CD8-positive, alpha-beta memory T cell (primary cell): ENCODE results near the gene ATG2A. TPM values are rescaled to one million over a fixed set of nuclear protein-coding genes. Genes with fewer than 3 reads are reported as not detected.

Source experiments
- CTCF ChIA-PET: fragments of 350-600 bp; sonication (Branson Sonifier 250); formaldehyde crosslinking; loops from one replicate; lab custom pipeline; 2021; ENCODE audit warnings: antibody characterized with exemption; lab: Charles Lee
- POLR2A ChIA-PET: fragments of 350-600 bp; sonication (Branson Sonifier 250); formaldehyde crosslinking; loops from one replicate; lab custom pipeline; 2021; ENCODE audit warnings: antibody characterized with exemption; lab: Charles Lee
- DNase-seq, 5 donors: peaks; one replicate each; pipeline versions ENCODE4 v3.0.0 to v3.0.0-alpha.2; 2020 to 2022; ENCODE audit warnings: mixed read lengths in 1 of 5
- H3K27ac ChIP-seq: one replicate; pipeline ENCODE4 v1.7.0; 2013; ENCODE audit warnings: low read depth, mild to moderate bottlenecking, low read length, moderate library complexity
- H3K27me3 ChIP-seq: 2 replicates; pipeline ENCODE4 v1.7.0; 2013; ENCODE audit warnings: low read length, mild to moderate bottlenecking; ENCODE audit not compliant: insufficient read depth, poor library complexity, severe bottlenecking
- H3K36me3 ChIP-seq: 2 replicates; pipeline ENCODE4 v1.7.0; 2013; ENCODE audit warnings: mild to moderate bottlenecking, low read length, moderate library complexity; ENCODE audit not compliant: insufficient read depth
- H3K4me1 ChIP-seq: 2 replicates; pipeline ENCODE4 v1.7.0; 2013; ENCODE audit warnings: mild to moderate bottlenecking, low read length, moderate library complexity; ENCODE audit not compliant: insufficient read depth
- H3K4me3 ChIP-seq: 2 replicates; pipeline ENCODE4 v1.7.0; 2013; ENCODE audit warnings: mild to moderate bottlenecking, low read length
- H3K9me3 ChIP-seq: 2 replicates; pipeline ENCODE4 v1.7.0; 2013; ENCODE audit warnings: mild to moderate bottlenecking, low read length
- H3K27ac Mint-ChIP-seq, 8 donors: one replicate each; pipeline ENCODE4 v1.8.0; 2020 to 2021; ENCODE audit warnings: mixed read lengths in 8 of 8, mild to moderate bottlenecking in 6 of 8, inconsistent platforms in 3 of 8, moderate library complexity in 3 of 8
- H3K27me3 Mint-ChIP-seq, 2 donors: one replicate each; pipeline ENCODE4 v1.8.0; 2020 to 2021; ENCODE audit warnings: mixed read lengths in 2 of 2, mild to moderate bottlenecking in 1 of 2, moderate library complexity in 1 of 2
- H3K36me3 Mint-ChIP-seq, 3 donors: one replicate each; pipeline ENCODE4 v1.8.0; 2020 to 2021; ENCODE audit warnings: mixed read lengths in 3 of 3, inconsistent platforms in 1 of 3, mild to moderate bottlenecking in 1 of 3
- H3K4me1 Mint-ChIP-seq, 3 donors: one replicate each; pipeline ENCODE4 v1.8.0; 2020 to 2021; ENCODE audit warnings: mixed read lengths in 3 of 3, inconsistent platforms in 1 of 3, mild to moderate bottlenecking in 1 of 3
- H3K4me3 Mint-ChIP-seq, 7 donors: one replicate each; pipeline ENCODE4 v1.8.0; 2020 to 2021; ENCODE audit warnings: mixed read lengths in 7 of 7, mild to moderate bottlenecking in 6 of 7, moderate library complexity in 4 of 7, inconsistent platforms in 2 of 7
- H3K9me3 Mint-ChIP-seq, 5 donors: one replicate each; pipeline ENCODE4 v1.8.0; 2020 to 2022; ENCODE audit warnings: mixed read lengths in 5 of 5, mild to moderate bottlenecking in 3 of 5, moderate library complexity in 2 of 5, inconsistent platforms in 1 of 5
- polyA plus RNA-seq: library from polyadenylated mRNA; unstranded; fragments of 300-500 nt; fragmentation: Illumina TruSeq; gene quantifications from one replicate; pipeline ENCODE4 v1.2.3, GENCODE V29; 2021
- total RNA-seq, 2 experiments: library from RNA; stranded (reverse); gene quantifications; one replicate each; pipeline ENCODE4 v1.2.3, GENCODE V29; 2021

ATG2A gene
- total and polyA plus RNA-seq, 3 experiments from 2014 or later = 7.6 to 27.0 (median 25.7) TPM

GRCh38 chr11:64888406-64888728, 28.6 kb downstream of the ATG2A start:
- Mint-ChIP-seq H3K27ac (peak overlapping the region in 3 of 8 donors; percentile 26 to 94 (median 68)), H3K4me1 (peaks cover 22 to 36% (median 24%) of the 10 kb centered on the region in 3 donors), H3K4me3 (peak overlapping the region in 6 of 7 donors; percentile 73 to 87 (median 79)), H3K9me3 (no peaks in the 10 kb centered on the region), H3K36me3 (no peaks in the 10 kb centered on the region), H3K27me3 (no peaks in the 10 kb centered on the region)
- peak overlapping the region; percentile 75 for H3K27ac ChIP-seq
- ChIA-PET CTCF (interaction anchor here (0.6 to 29.6 kb wide), 7 partner anchors 8 to 34 kb away, joined by 3 to 1256 read pairs (median 4); partner anchors contain the start of genes ATG2A, CDC42BPG and EHD1), POLR2A (interaction anchor here (0.5 to 1.9 kb wide), 10 partner anchors 10 to 109 kb away, joined by 3 to 12 read pairs (median 6); partner anchors contain the start of gene EHD1)
- peaks cover 29% of the 10 kb centered on the region for H3K4me1 ChIP-seq
- H3K4me3 ChIP-seq = peak overlapping the region; percentile 60
- DNase-seq = no peak
- H3K36me3 ChIP-seq = no peaks in the 10 kb centered on the region
- no peaks in the 10 kb centered on the region for H3K27me3 ChIP-seq
- H3K9me3 ChIP-seq = no peaks in the 10 kb centered on the region

DNA sequence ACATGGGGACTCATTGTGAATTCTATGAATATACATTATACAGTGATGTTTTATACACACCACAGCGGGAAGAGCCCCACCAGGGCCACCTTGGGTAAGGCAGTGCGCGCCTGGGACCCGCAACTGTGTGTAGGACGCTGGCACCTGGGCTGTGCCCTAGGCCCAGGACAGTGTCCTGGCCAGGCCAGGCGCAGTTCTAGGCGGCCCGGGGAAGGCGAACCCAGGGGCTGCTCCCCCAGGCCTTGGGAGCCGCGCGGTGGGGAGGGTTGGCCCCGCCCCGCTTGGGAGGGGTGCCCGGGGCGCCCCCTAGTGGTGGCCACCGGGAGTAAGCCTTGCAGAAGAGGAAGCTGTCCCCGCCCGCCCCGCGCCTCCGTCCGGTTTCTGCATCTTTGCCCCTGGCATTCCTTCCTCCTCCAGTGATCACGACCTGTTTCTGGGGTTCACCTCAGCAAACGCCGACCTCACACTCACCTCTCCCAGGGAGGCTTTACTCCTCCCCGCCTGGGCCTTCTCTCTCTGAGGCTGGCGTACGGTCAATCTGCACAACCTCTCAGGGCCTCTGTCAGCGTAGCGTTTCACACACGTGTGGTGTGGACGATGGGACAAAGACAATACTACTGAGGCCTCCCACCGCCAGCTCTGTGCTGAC, 29.1 kb downstream of the ATG2A start:
- peak; percentile 78 to 89 (median 84) for DNase-seq
- Mint-ChIP-seq H3K4me1 (peaks cover 24 to 41% (median 24%) of the 10 kb centered on the region in 3 donors), H3K4me3 (peak overlapping the region; percentile 35 to 87 (median 78)), H3K9me3 (no peaks in the 10 kb centered on the region), H3K27ac (peak overlapping the region in 7 of 8 donors; percentile 26 to 95 (median 85)), H3K27me3 (no peaks in the 10 kb centered on the region), H3K36me3 (no peaks in the 10 kb centered on the region)
- H3K27ac ChIP-seq = peak overlapping the region; percentile 75
- peaks cover 29% of the 10 kb centered on the region for H3K4me1 ChIP-seq
- H3K4me3 ChIP-seq = peak overlapping the region; percentile 60
- POLR2A ChIA-PET = interaction anchor here (0.5 to 1.9 kb wide), 10 partner anchors 9 to 109 kb away, joined by 3 to 12 read pairs (median 6); partner anchors contain the start of gene EHD1
- CTCF ChIA-PET = interaction anchor here (0.6 to 29.6 kb wide), 7 partner anchors 8 to 33 kb away, joined by 3 to 1256 read pairs (median 4); partner anchors contain the start of genes ATG2A, CDC42BPG and EHD1
- no peaks in the 10 kb centered on the region for H3K36me3 ChIP-seq
- H3K27me3 ChIP-seq = no peaks in the 10 kb centered on the region
- H3K9me3 ChIP-seq = no peaks in the 10 kb centered on the region

DNA sequence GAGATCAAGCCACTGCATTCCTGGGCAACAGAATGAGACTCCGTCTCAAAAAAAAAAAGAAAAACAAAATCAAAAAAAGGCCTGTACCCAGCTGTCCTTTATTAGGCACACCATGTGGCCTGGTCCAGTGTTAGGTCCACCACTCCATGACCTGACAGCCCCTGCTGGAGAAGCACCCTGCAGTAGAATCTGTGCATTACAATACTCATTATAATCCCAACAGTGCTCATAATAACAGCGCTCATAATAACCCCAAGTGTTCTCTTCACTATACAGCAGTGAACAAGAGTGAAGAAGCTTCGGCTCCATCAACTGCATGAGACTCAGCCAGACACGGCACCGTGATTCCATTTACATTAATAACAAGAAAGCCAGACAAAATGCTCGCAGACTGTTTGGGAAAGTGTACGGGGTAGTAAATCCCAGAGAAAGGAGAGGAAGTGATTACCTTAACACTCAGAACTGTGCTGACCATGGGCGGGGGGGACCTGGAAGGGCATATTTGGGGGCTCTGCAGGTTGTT, 29.7 kb downstream of the ATG2A start:
- ChIA-PET POLR2A (interaction anchor here (0.5 to 1.9 kb wide), 7 partner anchors 9 to 232 kb away, joined by 3 to 12 read pairs (median 6); partner anchors contain the start of gene EHD1), CTCF (interaction anchor here (1.0 to 29.6 kb wide), 5 partner anchors 9 to 33 kb away, joined by 3 to 1256 read pairs (median 19); partner anchors contain the start of genes ATG2A, CDC42BPG and EHD1)
- Histone ChIP-seq H3K36me3 (no peaks in the 10 kb centered on the region), H3K27ac (peak overlapping the region; percentile 75), H3K27me3 (no peaks in the 10 kb centered on the region), H3K9me3 (no peaks in the 10 kb centered on the region), H3K4me1 (peaks cover 29% of the 10 kb centered on the region), H3K4me3 (no peak overlapping the region)
- peaks cover 24 to 42% (median 24%) of the 10 kb centered on the region in 3 donors for H3K4me1 Mint-ChIP-seq
- H3K9me3 Mint-ChIP-seq = no peaks in the 10 kb centered on the region
- H3K4me3 Mint-ChIP-seq = peak overlapping the region in 2 of 7 donors; percentile 51 to 68
- DNase-seq = no peak
- peak overlapping the region in 6 of 8 donors; percentile 10 to 91 (median 84) for H3K27ac Mint-ChIP-seq
- H3K27me3 Mint-ChIP-seq = no peaks in the 10 kb centered on the region
- no peaks in the 10 kb centered on the region for H3K36me3 Mint-ChIP-seq

DNA sequence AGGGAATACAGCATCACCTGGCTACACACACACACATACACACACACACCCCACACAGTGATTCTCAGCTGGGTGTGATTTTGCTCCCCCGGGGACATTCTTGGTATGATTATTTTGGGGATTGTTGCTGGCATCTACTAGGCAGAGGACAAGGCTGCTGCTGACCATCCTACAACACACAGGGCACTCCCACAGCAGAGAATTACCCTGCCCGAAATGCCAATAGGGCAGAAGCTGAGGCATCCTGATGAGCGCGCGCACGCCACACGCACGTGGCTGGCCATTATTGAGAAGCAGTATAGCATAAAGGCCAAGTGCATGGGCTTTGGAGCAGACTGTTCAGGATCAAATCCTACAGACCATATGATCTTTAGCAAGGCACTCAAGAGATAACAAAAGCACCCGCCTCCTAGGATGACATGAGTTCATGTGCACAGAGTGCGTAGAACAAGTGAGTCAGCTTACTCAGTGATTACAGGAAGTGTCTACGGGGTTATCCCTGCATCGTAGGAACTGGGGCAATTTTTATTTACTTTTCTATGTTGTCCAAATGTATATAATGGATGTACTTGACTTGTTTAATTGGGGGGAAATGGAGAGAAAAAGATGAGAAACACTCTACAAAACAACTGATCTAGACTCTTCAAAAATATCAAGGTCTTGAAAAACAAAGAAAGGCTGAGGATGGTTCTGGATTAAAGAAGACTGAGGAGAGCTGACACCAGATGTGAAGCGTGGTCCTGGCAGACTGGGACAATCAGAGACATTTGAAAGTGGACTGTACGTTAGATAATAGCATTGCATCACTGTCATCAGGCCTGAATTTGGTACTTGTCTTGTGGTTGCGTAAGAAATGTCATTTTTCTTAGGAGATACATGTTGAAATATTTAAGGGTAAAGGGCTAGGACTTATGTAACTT, 31.4 kb downstream of the ATG2A start:
- no peaks in the 10 kb centered on the region for H3K36me3 ChIP-seq
- peaks cover 39% of the 10 kb centered on the region for H3K4me1 ChIP-seq
- peak overlapping the region in 1 of 7 donors; percentile 3 for H3K4me3 Mint-ChIP-seq
- no peak overlapping the region for H3K4me3 ChIP-seq
- no peaks in the 10 kb centered on the region for H3K36me3 Mint-ChIP-seq
- no peak for DNase-seq
- POLR2A ChIA-PET = interaction anchor here (0.7 to 14.7 kb wide), 2 partner anchors 14 to 27 kb away, joined by 8 to 569 read pairs; no protein-coding TSS in a partner anchor
- no peaks in the 10 kb centered on the region for H3K9me3 Mint-ChIP-seq
- CTCF ChIA-PET = interaction anchor here (1.4 to 29.6 kb wide), 6 partner anchors 8 to 129 kb away, joined by 4 to 1256 read pairs (median 10); partner anchors contain the start of genes ARL2, CDC42BPG and EHD1
- no peaks in the 10 kb centered on the region for H3K9me3 ChIP-seq
- peak overlapping the region; percentile 28 to 89 (median 74) for H3K27ac Mint-ChIP-seq
- peak overlapping the region; percentile 55 for H3K27ac ChIP-seq
- no peaks in the 10 kb centered on the region for H3K27me3 Mint-ChIP-seq
- no peaks in the 10 kb centered on the region for H3K27me3 ChIP-seq
- H3K4me1 Mint-ChIP-seq = peaks cover 34 to 52% (median 35%) of the 10 kb centered on the region in 3 donors

DNA sequence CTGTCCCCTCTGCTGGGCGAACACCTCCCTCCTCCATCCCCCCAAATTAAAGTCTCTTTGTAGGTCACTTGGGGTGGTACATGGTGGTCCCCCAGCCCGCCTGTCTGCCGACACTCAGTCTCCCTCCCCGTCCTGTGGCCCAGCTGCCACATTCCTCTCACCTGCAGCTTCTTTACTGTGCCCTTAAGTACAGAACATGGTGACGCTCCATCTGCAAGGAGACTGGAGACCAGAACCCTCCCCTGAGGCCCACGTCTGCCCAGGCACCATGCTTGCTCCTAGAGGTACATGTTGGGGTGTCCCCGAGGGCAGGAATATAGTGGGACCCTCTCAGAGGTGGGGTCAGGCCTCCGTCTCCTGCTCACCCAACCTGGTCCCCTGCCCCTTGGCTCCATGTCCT, 33.0 kb downstream of the ATG2A start:
- H3K27ac Mint-ChIP-seq = peak overlapping the region in 3 of 8 donors; percentile 17 to 89 (median 77)
- ChIA-PET CTCF (interaction anchor here (1.4 to 29.6 kb wide), 6 partner anchors 9 to 130 kb away, joined by 4 to 1256 read pairs (median 10); partner anchors contain the start of genes ARL2 and CDC42BPG), POLR2A (interaction anchor here (14.7 kb wide), 1 partner anchor 26 kb away, joined by 569 read pairs; no protein-coding TSS in a partner anchor)
- H3K36me3 Mint-ChIP-seq = peaks cover 0 to 1% (median 0%) of the 10 kb centered on the region in 3 donors
- H3K4me3 ChIP-seq = no peak overlapping the region
- no peaks in the 10 kb centered on the region for H3K27me3 ChIP-seq
- peaks cover 55% of the 10 kb centered on the region for H3K4me1 ChIP-seq
- H3K4me1 Mint-ChIP-seq = peaks cover 50 to 68% (median 51%) of the 10 kb centered on the region in 3 donors
- peaks cover 0 to 1% of the 10 kb centered on the region in 2 donors for H3K27me3 Mint-ChIP-seq
- DNase-seq = no peak
- H3K9me3 ChIP-seq = no peaks in the 10 kb centered on the region
- no peak overlapping the region for H3K4me3 Mint-ChIP-seq
- no peaks in the 10 kb centered on the region for H3K36me3 ChIP-seq
- no peaks in the 10 kb centered on the region for H3K9me3 Mint-ChIP-seq
- no peak overlapping the region for H3K27ac ChIP-seq

DNA sequence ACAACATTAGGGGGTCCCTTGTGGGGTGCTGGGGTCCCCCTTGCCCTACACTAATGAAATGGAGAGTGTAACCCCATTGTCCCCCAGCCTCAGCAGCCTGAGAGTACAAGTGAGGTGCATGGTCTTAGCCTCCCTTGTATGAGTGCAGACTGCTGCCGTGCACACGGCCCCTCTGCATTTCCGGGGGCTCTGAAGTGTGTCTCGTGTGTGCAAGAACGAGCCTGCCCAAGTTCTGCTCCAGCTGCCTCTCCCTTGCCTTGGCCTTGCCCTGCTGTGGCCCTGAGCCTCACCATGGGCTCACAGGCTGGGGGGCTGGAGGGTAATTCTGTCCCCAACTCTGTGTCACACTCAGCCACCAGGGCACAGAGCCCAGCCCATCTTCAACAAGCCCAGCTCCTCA, 33.4 kb downstream of the ATG2A start:
- CTCF ChIA-PET = interaction anchor here (0.5 to 29.6 kb wide), 5 partner anchors 8 to 108 kb away, joined by 3 to 1256 read pairs (median 5); partner anchors contain the start of gene CDC42BPG
- peaks cover 0 to 1% of the 10 kb centered on the region in 2 donors for H3K27me3 Mint-ChIP-seq
- no peaks in the 10 kb centered on the region for H3K9me3 Mint-ChIP-seq
- H3K27ac Mint-ChIP-seq = peak overlapping the region in 5 of 8 donors; percentile 17 to 94 (median 77)
- Histone ChIP-seq H3K36me3 (no peaks in the 10 kb centered on the region), H3K27ac (no peak overlapping the region), H3K9me3 (no peaks in the 10 kb centered on the region), H3K4me1 (peaks cover 54% of the 10 kb centered on the region), H3K4me3 (no peak overlapping the region), H3K27me3 (no peaks in the 10 kb centered on the region)
- POLR2A ChIA-PET = interaction anchor here (0.7 to 14.7 kb wide), 2 partner anchors 9 to 25 kb away, joined by 3 to 569 read pairs; no protein-coding TSS in a partner anchor
- no peak overlapping the region for H3K4me3 Mint-ChIP-seq
- no peak for DNase-seq
- peaks cover 0 to 1% (median 0%) of the 10 kb centered on the region in 3 donors for H3K36me3 Mint-ChIP-seq
- peaks cover 53 to 72% (median 53%) of the 10 kb centered on the region in 3 donors for H3K4me1 Mint-ChIP-seq

GRCh38 chr11:64882243-64882642, 34.8 kb downstream of the ATG2A start:
- Histone ChIP-seq H3K4me1 (peaks cover 41% of the 10 kb centered on the region), H3K4me3 (no peak overlapping the region), H3K27ac (no peak overlapping the region), H3K27me3 (no peaks in the 10 kb centered on the region), H3K9me3 (no peaks in the 10 kb centered on the region), H3K36me3 (no peaks in the 10 kb centered on the region)
- ChIA-PET CTCF (interaction anchor here (1.5 to 29.6 kb wide), 3 partner anchors 12 to 103 kb away, joined by 4 to 1256 read pairs (median 44); partner anchors contain the start of gene CDC42BPG), POLR2A (interaction anchor here (0.6 to 14.7 kb wide), 3 partner anchors 24 to 222 kb away, joined by 4 to 569 read pairs (median 4); no protein-coding TSS in a partner anchor)
- Mint-ChIP-seq H3K27me3 (peaks cover 0 to 5% of the 10 kb centered on the region in 2 donors), H3K36me3 (peaks cover 0 to 13% (median 0%) of the 10 kb centered on the region in 3 donors), H3K9me3 (no peaks in the 10 kb centered on the region), H3K4me1 (peaks cover 43 to 61% (median 45%) of the 10 kb centered on the region in 3 donors), H3K4me3 (no peak overlapping the region), H3K27ac (no peak overlapping the region)
- DNase-seq = no peak
